DMS53 treated with DMSO at 0.1 percent for 48 hours (cell line): ENCODE results near the gene MEAK7.
A peak's percentile ranks its signal among the peaks of the same experiment; 100 is the strongest.

Source experiments
- DNase-seq: peaks from one replicate; lab custom pipeline; 2025; ENCODE audit not compliant: unreplicated experiment; lab: John Stamatoyannopoulos, UW

MEAK7 gene

GRCh38 chr16:84513666-84514065, 9.2 kb upstream of the MEAK7 start:
- no peak for DNase-seq

DNA sequence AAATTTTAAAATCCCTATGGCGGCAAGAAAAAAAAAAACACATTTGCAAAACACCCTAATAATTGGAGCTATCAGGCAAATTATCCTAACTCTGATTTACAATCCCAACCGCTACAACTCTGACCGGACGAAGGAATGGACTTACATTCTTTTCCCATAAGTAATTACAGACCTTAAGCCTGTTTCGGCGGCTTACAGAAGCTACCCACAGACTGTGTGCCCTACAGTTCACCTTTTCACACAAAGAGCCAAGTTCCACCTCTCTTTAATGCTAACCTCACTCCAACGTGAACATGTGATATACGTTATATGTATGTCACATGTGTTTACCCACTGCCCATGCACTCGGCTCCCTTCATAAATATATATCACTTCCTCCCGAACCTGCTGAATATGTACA, 8.7 kb upstream of the MEAK7 start:
- no peak for DNase-seq

GRCh38 chr16:84511831-84512230, 7.4 kb upstream of the MEAK7 start:
- DNase-seq, result no peak

- peak; percentile 69 for DNase-seq
Measured at GRCh38 chr16:84511180-84511800, 6.8 kb upstream of the MEAK7 start.

DNA sequence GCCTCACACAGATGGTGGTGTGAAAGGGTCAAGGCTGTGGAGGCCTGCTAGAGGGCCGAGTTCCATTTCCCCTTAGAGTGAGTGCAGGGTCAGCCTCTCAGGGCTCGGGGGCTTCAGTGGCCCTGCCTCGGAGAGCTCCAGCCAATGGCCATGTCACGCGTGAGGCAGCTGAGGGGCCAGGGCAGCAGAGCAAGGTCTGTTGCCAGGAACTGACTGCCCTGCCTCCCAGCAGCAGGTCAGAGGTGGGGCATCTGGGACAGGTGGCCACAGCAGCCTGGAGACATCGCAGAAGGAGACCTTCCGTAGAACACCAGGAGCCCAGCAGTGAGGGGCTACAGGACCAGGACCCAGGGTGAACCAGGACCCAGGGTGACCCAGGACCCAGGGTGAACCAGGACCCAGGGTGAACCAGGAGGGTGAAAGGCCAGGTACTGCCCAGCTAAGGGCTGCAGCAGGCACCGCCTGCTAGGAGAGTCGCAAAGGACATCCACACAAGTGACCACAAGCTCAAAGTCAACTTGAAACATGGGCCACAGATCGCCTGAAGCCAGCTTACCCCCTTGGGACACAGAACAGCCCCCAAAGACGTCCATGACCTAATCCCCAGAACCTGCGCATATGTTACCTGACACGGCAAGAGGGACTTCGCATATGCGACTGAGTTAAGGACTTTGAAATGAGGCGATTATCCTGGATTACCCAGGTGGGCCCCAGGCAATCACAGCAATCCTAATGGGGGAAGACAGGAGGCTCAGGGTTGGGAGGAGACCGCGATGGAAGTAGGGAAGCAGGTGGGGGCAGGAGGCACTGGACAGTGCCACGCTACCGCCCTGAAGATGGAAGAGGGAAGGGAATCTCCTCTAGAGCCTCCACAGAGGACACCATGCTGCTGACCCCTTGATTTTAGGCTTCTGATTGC, 4.8 kb upstream of the MEAK7 start:
- DNase-seq, result no peak

DNA sequence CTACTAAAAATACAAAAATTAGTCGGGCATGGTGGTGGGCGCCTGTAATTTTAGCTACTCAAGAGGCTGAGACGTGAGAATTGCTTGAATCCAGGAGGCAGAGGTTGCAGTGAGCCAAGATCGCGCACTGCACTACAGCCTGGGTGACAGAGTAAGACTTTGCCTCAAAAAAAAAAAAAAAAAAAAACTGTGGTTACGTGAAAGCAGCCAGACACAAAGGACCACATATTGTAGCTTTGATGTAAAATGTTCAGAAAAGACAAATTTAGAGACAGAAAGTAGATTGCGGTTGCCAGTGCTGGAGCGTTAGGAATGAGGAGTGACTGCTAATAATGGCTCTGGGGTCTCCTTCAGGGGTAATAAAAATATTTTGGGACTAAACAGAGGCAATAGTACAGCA, 4.0 kb upstream of the MEAK7 start:
- DNase-seq, result no peak

DNA sequence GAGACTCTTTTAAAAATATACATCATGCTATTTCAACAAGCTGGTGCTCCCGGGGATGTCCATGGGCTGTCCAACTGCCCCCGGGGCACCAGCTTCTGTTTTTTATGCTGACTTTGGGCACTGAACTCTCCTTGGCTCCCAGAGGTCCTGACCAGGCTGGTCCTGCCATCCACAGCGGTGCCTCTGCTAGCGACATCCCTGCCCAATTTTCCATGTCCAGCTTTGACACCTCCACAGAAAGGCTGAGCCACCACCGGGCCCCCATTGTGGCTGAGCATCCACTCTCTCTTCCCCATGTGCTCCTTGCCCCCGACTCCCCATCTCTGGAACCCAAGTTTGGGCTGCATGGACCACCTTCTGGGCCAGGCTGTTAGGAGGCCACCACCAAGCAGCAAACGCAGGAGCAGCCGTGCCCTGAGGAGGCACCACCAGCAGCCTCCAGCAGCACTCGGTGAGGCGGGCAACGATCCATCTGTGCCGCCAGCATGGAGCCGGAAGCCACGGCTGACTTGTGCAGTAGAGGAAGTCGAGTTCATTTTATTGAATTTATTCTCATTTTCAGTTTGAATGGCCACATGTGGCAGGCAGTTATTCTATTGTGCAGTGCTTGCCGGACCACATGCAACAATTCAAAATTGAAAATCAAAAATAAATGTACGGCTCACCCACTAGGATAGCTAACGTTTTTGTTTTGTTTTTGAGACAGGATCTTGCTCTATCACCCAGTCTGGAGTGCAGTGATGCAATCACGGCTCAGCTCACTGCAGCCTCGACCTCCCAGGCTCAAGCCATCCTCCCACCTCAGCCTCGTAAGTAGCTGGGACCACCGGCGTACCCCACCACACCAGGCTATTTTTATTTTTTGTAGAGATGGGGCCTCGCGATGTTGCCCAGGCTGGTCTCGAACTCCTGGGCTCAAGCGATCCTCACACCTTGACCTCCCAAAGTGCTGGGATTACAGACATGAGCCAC, 2.8 kb upstream of the MEAK7 start:
- DNase-seq, result no peak

DNA sequence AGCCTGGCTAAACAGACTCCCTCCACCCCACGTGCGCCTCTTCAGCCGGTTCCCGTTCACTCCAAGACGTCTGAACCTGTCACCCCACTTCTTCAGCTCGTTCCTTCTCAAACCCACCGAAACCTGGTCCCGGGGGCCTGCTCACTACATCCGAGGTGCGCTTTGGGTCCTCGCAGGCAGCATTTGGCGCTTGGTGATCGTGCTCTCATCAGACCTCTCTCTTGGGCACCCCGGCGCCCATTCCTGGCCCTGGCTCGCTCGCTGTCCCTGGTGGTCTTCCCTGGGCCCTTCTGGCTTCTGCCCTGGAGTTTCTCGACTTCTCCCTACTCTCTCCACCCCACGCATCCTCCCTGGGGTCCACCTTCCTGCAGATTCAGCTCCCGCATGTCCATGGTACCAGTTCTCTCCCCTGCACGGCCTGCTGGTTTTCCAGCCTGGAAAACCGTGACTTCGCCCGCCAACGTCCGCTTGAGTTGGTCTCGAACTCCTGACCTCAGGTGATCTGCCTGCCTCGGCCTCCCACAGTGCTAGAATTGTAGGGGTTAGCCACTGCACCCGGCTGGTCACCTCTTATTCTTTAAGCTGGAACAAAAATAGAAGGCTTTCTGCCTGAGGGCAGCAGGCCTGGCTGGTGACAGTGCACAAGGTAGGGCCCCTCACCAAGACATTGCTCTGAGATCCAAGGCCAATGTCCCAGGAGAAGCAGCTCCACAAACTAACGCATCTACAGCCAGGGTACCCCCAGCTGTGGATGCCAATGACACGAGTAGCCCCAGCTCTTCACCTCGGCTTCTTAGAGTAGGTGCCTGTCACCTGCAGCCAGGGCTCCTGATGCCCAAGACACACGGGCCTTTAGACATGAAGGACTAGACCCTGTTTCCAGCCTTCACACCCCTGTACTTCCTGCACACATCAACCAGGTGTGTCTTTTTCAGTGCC, 1.1 kb upstream of the MEAK7 start:
- no peak for DNase-seq

DNA sequence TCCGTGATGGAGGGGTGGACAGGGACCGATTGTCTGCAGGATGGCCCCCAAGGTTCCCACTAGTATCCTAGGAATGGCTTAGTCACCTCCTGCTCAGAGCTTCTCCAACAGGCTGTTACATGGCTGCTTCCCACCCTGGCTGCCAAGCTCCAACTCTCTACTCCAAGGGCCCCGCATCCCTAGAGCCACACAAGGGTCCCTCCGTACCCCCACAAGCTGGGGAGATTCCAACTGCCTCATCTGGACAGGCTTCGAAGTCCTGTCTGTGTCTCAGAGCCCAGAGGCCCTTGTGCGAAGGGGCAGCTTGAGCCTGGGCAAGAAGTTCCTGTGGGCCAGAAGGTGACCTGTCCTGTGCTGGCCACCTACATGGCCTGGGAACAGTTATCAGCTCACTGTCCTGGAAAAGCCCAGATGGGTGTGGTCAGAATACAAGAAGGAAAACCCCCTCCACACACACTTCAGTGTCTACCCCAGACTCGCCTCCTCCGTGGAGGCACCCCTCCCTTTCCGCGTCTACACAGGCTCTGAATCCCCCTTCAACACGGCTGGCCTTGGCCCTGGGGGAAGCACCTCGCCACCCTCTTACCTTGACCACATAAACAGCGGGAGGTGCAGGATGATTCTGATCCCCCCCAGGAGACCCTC, 586 bp downstream of the MEAK7 start:
- DNase-seq, result no peak

DNA sequence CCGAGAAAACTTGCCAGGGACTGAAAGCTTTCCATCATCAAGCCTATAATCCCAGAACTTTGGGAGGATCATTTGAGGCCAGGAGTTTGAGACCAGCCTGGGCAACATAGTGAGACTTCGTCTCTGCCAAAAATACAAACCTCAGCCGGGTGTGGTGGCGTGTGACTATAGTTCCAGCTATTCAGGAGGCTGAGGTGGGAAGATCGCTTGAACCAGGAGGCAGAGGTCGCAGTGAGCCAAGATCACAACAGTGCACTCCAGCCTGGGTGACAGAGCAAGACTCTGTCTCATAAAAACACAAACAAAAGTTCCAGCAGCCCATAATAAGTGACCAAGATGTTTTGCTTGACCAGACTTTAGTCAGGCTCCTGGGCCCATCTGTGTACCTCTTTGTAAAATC, 1.9 kb downstream of the MEAK7 start:
- no peak for DNase-seq

DNA sequence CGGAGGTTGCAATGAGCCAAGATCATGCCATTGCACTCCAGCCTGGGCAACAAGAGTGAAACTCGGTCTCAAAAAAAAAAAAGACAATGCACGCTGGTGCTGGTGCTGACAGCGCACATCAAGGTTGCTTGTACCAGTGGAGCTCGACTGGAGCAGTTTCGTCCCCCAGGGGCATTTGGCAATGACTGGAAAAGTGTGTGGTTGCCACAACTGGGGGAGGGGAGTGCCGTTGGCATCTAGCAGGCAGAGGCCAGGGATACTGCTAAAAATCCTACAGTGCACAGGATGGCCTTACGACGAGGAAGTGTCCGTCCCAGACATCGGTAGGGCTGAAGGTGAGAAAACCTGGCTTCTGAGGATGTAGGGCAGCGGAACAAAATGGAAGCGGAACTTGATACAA, 2.4 kb downstream of the MEAK7 start:
- no peak for DNase-seq

DNA sequence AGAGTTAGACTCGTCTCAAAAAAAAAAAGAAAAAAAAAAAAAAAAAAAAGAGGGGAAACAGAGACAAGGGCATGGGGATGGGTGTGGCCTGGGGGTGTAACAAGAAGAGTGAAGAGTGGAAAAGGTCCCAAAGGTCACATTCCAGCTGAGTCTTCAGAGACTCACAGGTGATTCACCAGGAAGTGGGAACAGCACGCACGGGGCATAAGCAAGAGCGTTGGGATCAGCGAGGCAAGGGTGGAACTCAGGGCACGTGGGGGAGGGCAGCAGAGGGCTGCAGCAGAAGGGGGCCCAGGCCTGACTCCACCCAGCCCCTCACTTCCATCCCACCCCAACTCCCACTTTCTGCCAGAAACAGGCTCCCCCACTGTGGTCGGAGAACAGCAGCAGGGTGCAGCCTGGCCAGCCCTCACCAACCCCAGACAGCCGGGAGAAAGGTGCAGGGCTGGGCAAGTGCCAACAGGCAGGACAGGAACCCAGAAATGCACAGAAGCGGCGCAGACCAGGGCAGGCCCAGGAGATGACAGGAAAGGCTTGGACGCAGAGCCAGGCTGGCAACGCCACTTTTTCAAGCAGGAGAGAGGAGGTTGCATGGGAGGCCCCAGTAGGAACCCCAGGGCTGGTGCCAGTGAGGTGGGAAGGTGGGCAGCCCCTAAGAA, 3.3 kb downstream of the MEAK7 start:
- DNase-seq, result no peak

GRCh38 chr16:84500531-84500930, 3.9 kb downstream of the MEAK7 start:
- DNase-seq, result no peak

DNA sequence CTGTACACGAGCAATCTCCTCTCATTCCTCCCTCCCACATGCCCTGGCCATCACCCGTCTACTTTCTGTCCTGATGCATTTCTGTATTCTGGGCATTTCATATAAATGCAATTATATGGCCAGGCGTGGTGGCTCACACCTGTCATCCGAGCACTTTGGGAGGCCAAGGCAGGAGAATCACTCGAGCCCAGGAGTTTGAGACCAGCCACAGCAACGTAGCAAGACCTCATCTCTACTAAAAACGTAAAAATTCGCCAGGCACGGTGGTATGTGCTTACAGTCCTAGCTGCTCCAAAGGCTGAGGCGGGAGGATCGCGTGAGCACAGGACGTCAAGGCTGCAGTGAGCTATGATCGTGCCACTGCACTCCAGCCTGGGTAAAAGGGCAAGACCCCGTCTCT, 4.8 kb downstream of the MEAK7 start:
- no peak for DNase-seq

DNA sequence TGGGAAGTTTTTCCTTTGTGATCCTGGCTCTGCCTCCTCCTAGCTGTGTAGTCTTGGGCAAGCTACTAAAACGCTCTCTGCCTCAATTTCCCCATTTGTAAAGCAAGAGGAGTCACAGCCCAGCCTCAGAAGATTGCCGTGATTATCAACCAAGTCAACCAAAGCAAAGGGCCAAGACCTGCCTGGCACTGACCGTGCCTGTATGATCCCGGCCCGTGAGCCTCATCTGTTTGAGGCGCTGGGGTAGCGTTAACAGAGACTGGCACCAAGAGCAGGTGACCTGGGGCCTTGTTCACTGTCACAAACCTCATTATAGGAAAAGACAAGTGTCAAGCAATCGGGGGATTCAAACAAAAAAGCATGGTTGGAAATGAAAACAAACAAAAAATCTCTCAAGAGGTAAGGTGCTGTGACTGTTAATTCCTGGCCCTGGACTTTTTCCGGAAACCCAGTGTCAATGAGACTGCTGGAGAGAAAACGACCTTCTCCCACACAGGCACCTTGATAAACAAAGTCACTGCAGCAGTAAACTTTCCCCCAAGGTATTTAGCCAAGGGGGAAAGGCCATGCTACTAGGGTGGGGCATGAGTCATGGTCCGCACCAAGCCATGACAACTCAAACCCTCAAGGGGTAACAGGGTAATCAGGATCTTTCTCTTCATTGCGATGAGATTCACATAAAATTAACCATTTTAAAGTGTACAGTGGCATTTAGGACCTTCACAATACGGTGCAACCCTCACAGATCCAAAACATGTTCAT, 5.4 kb downstream of the MEAK7 start:
- DNase-seq, result no peak

GRCh38 chr16:84498223-84498610, 6.2 kb downstream of the MEAK7 start:
- no peak for DNase-seq

DNA sequence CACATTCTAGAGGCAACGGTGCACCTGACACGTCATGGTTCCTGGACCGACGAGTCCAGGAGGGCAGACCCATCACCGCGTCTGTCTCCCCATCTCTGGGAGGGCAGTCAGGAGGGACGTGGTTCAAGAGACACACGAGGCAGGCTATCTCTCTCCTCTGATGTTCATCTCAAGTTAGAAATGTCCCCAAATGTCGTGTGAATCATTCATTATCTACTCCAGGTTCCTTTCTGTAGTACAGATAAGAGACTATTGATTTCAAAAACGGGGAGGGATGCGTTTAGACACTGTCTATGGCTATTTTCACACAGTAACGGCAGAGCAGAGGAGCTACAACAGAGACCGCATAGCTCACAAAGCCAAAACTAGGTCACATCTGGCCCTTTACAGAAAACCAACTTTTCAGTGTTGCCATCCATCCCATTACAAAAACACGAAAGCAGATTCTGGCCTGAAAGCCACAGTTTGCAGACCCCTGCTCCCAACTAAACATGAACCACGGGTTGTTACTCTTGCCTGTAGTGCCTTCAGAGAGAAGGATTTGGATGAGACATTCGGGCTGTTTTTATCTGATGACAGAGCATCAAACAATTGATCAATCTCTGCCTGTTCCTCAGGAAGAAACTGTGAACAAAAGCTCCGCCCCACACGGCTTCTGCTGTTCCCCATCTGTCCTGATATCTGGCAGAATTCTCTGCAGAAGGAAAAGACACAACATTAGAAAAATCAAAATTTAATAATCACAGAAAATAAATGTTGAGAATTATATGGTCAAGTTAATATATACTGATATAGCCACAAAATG, 6.8 kb downstream of the MEAK7 start:
- DNase-seq, result no peak

GRCh38 chr16:84496991-84497390, 7.5 kb downstream of the MEAK7 start:
- no peak for DNase-seq
